NCI-H82 treated with DMSO at 0.1 percent for 48 hours (cell line): Measurements from ENCODE around the gene GPC5.

Source experiments
- DNase-seq: peaks from one replicate; lab custom pipeline; 2025; ENCODE audit not compliant: unreplicated experiment; lab: John Stamatoyannopoulos, UW

The GPC5 gene

GRCh38 chr13:92592757-92593156 is 1194.3 kb downstream of the GPC5 start:
- DNase-seq, result no peak

GRCh38 chr13:92602560-92602959 is 1204.1 kb downstream of the GPC5 start:
- no peak for DNase-seq

GRCh38 chr13:92609376-92609775 is 1211.0 kb downstream of the GPC5 start:
- no peak for DNase-seq

- DNase-seq, result no peak
These were observed 1214.5 kb downstream of the GPC5 start for GRCh38 chr13:92612892-92613291.

GRCh38 chr13:92613921-92614320 is 1215.5 kb downstream of the GPC5 start:
- no peak for DNase-seq

GRCh38 chr13:92621985-92622384 is 1223.6 kb downstream of the GPC5 start:
- DNase-seq, result no peak

GRCh38 chr13:92622905-92623304 is 1224.5 kb downstream of the GPC5 start:
- no peak for DNase-seq

- no peak for DNase-seq
These were observed 1227.9 kb downstream of the GPC5 start for GRCh38 chr13:92626274-92626673.

- DNase-seq, result no peak
These were observed 1242.5 kb downstream of the GPC5 start for GRCh38 chr13:92640936-92641335.

GRCh38 chr13:92649140-92649813 is 1250.9 kb downstream of the GPC5 start:
- DNase-seq, result no peak

GRCh38 chr13:92656103-92656502 is 1257.7 kb downstream of the GPC5 start:
- DNase-seq, result no peak

GRCh38 chr13:92656648-92657047 is 1258.2 kb downstream of the GPC5 start:
- no peak for DNase-seq

GRCh38 chr13:92657565-92657964 is 1259.1 kb downstream of the GPC5 start:
- DNase-seq, result no peak

- DNase-seq, result no peak
These were observed 1259.9 kb downstream of the GPC5 start for GRCh38 chr13:92658293-92658692.

GRCh38 chr13:92661406-92661805 is 1263.0 kb downstream of the GPC5 start:
- no peak for DNase-seq

GRCh38 chr13:92668157-92668556 is 1269.7 kb downstream of the GPC5 start:
- no peak for DNase-seq

- no peak for DNase-seq
These were observed 1271.7 kb downstream of the GPC5 start for GRCh38 chr13:92670096-92670495.

GRCh38 chr13:92671821-92672220 is 1273.4 kb downstream of the GPC5 start:
- DNase-seq, result no peak

GRCh38 chr13:92676246-92676645 is 1277.8 kb downstream of the GPC5 start:
- DNase-seq, result no peak

- no peak for DNase-seq
These were observed 1279.2 kb downstream of the GPC5 start for GRCh38 chr13:92677571-92677970.

- DNase-seq, result no peak
These were observed 1281.2 kb downstream of the GPC5 start for GRCh38 chr13:92679602-92680001.

- DNase-seq, result no peak
These were observed 1282.8 kb downstream of the GPC5 start for GRCh38 chr13:92681239-92681638.

GRCh38 chr13:92682832-92683517 is 1284.6 kb downstream of the GPC5 start:
- DNase-seq, result no peak
